Activated effector memory CD4-positive, alpha-beta T cell treated with anti-CD3 and anti-CD28 coated beads, Interleukin-2, amount 50 U/mL, for 16 hours (primary cell): Measurements from ENCODE around the gene OR2B2.
"Not testable (repeated sequence)": the region's sequence is repeated elsewhere in the genome, so short reads cannot be mapped to it uniquely, and the experiment has no call there.

Experiments
- DNase-seq: peaks from one replicate; pipeline ENCODE4 v3.0.0-alpha.2; 2020

Gene OR2B2

DNA sequence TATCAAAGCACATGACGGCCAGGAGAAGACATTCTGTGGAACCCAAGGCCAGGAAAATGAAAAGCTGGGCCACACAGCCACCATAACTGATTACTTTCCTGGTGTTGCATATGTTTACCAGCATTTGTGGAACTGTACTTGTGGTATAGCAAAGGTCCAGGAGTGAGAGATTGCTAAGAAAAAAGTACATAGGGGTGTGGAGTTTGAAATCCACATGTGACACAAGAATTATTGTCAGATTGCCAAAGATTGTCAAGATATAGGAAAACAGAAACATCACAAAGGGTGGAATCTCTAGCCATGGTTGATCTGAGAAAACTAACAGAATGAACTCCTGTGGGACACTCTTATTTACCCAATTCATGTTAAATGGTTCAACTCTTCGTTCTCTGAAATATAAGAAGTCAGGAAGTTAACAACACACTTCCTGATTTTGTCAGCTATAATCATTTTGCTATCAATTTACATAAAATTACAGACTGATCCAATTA lies at the start of gene OR2B2:
TSS of gene OR2B2 (minus strand) at position 441 of the 491 bp plus-strand sequence. CDS start at position 364, 77 bp downstream.
- no peak for DNase-seq

DNA sequence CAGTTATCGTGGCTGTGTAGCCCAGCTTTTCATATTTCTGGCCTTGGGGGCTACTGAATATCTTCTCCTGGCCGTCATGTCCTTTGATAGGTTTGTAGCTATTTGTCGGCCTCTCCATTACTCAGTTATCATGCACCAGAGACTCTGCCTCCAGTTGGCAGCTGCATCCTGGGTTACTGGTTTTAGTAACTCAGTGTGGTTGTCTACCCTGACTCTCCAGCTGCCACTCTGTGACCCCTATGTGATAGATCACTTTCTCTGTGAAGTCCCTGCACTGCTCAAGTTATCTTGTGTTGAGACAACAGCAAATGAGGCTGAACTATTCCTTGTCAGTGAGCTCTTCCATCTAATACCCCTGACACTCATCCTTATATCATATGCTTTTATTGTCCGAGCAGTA lies 45.3 kb upstream of the OR2B2 start:
- no peak for DNase-seq

DNA sequence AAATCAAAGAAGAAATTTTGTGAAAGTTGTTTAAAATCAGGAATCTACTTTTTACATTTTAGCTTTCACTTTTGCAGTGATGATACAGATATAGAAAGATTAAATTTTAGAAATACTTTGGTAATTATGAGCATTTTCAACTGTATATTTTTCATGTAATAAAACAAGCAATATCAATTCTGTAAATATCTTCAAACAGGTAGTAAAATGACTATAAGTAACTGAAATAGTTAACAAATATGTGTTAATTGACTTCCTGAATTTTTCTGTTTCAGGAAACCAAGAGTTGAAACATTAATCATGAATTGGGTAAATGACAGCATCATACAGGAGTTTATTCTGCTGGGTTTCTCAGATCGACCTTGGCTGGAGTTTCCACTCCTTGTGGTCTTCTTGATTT lies 44.7 kb upstream of the OR2B2 start, which contains the start of gene OR2B6:
TSS of gene OR2B6 (plus strand) at position 301 of the 400 bp plus-strand sequence. CDS start at position 301, 0 bp downstream.
- DNase-seq: no peak

DNA sequence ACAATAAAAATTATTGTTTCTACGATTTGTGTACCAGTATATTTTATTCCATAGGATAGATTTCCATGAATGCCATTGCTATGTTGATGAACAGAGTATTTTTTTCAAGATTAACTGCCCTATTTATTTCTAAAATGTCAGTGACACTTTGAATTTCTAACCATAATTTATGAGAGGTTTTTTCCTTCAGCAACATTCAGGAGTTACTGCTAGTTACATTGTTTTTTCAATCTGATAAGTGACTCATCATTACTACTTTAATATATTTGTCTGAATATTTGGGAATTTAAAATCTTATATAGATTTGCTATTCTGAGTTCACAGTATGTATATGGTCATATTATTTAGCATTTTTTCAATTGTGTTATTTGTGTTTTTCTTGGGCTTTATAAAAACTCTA lies 38.8 kb upstream of the OR2B2 start:
- no peak for DNase-seq

DNA sequence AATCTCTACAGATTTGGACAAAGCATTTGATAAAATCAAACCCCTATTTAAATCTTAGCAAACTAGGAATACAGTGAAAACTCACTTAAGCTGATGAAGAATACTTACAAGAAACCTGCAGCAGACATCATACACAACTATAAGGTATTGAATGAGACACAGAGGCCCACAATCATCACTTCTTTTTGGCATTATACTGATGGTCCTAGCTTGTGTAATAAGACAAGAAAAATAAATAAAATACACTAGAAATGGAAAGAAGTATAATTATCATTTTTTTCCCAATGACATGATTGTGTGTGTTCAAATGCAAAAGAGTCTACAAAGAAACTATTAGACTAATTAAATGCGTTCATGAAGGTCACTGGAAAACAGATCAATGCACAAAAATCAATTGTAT lies 36.0 kb upstream of the OR2B2 start:
- DNase-seq: no peak

DNA sequence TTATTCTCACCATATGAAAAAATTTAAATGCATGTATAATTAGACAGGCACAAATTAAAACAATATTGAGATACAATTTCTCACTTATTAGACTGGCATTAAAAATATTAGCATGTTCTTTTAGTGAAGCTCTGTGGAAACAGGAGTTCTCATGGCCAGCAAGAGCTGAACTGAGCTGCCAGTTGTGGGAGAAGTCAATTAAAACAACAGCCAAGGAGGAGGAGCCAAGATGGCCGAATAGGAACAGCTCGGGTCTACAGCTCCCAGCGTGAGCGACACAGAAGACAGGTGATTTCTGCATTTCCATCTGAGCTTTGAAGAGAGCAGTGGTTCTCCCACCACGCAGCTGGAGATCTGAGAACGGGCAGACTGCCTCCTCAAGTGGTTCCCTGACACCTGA lies 30.9 kb upstream of the OR2B2 start:
- DNase-seq: not testable (repeated sequence)

DNA sequence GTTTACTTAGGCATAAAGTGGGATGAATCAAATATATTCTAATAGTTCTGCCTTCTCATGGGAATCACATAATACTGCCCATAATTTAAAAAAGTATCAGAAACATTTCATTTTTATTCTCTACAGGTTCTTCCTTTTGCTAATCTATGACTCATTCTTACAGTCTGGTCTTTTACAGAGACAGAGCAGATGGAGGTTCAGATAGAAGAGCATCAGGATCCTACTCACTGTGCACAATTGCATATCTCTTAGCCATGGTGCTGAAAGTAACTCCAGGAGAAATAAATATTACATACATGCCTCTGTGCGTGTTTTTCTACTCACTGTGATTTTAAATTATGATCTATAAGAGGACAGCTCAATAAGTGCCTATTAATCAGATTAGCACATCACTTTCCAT lies 28.6 kb upstream of the OR2B2 start:
- no peak for DNase-seq

DNA sequence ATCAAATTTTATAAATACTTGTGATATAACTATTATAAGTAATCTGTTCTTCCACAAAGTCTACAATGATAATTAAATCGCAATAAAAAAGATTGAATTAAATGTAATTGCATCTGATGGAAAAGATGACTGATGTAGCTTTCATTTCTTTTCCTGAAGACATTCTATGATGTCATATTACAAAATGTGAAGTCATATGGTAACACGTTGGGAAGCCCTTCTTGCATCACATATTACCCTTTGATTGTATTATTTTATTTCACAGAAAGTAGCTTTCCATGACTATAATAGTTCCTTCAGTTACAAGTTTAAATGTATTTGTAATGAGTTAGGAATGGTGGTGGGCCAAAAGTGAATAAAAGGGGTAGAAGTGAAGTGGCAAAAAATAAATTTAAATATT lies 19.0 kb upstream of the OR2B2 start:
- DNase-seq: no peak

DNA sequence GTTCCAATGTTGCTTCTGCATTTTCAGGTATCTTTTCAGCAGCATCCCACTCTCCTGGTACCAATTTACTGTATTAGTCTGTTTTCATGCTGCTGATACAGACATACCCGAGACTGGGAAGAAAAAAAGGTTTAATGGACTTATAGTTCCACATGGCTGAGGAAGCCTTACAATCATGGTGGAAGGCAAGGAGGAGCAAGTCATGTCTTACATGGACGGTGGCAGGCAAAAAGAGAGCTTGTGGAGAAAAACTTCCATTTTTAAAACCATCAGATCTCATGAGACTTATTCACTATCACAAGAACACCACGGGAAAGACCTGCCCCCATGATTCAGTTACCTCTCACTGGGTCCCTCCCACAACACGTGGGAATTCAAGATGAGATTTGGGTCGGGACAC lies 17.7 kb upstream of the OR2B2 start:
- not testable (repeated sequence) for DNase-seq

DNA sequence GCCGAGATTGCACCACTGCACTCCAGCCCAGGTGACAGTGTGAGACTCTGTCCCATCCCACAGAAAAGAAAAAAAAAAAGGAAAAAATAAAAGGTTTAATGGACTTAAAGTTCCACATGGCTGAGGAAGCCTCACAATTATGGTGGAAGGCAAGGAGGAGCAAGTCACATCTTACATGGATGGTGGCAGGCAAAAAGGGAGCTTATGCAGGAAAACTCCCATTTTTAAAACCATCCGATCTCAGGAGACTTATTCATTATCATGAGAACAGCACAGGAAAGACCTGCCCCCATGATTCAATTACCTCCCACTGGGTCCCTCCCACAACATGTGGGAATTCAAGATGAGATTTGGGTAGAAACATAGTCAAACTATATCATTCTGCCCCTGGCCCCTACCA lies 15.8 kb upstream of the OR2B2 start:
- DNase-seq: not testable (repeated sequence)

DNA sequence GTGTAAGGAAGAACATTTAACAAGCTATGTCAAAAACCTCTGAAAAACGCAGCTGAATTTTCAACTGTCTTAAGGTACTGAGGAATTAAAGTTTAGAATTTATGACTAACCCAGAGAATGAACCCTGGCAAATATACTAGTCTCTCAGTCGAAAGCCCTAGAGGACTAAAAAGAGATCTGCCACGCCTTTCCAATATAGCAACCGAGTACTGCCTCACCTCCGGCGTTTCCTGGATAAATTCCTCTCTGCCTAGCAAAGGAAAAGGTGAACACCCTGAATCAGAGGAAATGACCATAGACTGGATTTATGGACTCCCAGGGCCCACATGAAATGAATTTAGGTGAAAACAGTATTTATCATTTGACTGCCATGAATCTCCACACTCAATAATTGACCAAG lies 12.0 kb upstream of the OR2B2 start:
- no peak for DNase-seq

DNA sequence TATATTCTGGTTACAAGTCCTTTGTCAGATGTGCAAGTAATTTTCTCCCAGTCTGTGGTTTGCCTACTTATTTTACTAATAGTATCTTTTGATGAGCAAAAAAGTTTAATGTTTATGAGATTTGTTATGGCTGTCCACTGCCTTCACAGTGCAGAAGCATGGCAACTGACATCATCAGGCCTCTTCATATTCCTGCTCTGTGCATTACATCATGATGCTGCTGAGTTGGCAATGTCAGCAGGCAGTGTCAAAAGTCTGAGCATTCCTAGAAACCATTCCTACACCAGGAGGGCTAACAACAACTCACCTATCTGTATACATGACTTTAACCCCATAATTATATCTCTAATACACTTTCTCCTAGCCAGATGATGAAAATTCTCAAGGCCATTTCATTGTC lies 10.8 kb upstream of the OR2B2 start:
- no peak for DNase-seq

DNA sequence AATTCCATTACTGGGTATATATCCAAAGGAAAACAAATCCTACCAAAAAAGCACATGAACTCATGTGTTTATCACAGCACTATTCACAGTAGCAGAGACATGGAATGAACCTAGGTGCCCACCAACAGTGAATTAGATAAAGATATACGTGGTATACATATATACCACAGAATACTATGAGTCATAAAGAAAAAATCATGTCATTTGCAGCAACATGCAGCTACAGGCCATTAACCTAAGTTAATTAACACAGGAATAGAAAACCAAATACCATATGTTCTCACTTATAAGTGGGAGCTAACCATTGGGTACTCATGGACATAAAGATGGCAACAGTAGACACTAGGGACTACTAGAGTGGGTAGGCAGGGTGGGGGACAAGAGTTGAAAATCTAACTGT lies 4.2 kb downstream of the OR2B2 start:
- no peak for DNase-seq

DNA sequence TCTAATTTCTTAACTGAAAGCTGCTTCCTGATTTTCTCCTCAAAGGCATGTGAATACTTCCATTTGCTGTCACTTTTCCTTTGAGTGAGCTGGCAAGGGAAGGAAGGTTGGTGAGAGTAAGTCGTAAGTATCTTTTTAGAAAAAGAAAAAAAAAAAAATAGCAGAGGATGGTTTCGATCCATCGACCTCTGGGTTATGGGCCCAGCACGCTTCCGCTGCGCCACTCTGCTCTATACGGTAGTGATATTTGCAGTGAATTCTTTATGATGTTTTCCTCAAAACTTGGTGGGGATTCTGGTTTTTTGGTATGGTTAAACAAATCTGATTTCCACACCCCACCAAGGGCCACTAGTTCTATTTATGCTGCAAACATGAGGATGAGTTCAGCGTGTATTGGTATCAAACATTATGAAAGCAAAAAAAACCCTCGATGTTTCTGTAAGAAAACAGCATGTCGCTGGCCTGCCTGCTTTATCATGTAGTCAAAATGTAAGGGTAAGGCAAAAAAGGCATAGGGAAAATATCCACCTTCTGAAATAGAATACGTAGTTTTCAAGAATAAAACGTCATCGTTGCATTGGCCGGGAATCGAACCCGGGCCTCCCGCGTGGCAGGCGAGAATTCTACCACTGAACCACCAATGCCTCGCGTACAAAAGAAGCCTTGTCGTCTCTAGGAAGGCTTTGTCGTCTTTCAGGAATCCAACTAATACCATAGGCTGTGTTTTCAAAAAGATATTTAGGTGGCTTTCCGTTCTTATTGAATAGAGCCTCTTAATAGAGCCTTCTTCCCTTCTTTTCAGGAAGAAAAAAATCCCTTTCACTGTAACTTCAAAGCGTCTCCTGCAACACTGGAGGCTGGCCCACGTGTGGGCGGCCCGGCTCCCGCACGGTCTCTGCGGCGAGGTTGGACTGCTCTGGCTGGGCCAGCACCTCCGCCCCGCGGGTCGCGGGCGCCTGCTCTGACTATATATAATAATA lies 9.6 kb downstream of the OR2B2 start:
- DNase-seq: peak; percentile 95

DNA sequence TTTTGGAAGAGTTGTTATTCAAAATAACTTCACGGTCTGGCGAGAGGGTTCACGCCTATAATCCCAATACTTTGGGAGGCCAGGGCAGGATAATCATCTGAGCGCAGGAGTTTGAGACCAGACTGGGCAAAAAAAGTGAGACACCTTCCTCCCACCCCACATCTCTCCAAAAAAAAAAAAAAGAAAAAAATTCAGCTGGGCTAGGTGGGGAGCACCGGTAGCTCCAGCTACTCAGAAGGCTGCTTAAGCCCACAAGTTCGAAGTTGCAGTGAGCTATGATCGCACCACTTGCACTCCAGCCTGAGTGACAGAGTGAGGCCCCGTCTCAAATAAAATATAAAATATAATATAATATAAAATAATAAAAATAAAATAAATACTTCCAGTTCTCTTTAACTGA lies 10.4 kb downstream of the OR2B2 start:
- no peak for DNase-seq

DNA sequence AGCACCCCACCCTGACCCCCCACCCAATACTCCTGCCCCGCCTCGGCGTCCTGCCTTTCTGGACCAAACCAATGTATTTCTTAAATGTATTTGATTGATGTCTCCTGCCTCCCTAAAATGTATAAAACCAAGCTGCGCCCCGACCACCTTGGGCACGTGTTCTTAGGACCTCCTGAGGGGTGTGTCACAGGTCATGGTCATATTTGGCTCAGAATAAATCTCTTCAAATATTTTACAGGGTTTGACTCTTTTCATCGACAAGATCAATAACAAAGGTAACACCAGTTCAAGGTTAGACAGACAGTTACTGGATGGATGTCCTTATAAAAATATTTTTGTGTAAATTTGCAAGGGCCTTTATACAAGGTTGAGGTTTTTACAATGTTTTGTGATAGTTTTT lies 12.0 kb downstream of the OR2B2 start:
- DNase-seq: not testable (repeated sequence)

DNA sequence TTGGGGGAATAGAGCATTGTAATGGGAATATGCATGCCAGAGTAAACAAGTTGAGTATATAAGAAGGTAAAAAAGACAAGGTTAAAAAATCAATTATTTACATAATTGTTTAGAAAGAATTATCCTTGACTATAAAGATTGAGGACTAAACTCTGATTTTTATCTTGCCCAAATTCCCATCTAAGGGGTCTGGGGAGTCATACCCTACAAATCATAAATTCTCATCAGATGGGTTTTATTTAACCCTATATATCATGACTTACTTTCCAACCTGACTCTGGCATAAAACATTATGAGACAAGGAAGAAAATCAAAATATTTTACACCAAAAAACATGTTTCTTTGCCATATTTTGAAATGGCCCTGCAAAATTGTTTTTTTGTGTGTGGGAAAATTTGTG lies 12.7 kb downstream of the OR2B2 start:
- DNase-seq: no peak

DNA sequence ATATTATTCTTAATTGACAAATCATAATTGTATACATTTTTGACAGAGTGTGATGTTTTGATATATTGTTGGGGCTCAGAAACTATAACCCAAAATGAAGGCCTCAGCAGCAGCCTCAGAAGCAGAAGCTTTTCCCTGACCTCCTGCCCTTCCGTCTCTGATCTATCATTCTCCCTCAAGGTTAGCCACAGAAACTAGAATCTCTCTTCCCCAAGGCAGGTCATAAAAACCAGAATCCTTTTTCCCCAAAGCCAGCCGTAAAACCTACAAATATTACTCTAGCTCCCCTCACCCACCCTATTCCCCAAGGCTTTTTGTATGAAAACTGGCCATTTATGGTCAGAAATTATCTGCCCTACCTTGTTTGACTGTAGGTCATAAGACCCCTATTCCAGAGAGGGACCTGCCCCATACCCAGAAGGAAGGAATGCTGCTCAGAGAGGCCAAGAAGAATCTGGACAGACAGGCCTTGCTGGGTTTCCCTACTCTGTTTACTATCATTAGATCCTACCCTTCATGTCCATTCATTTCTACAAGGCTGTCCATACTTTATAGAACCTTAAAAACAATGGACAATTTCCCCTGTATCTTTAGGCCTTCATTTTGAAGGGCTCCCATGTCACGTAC lies 14.5 kb downstream of the OR2B2 start:
- DNase-seq: no peak

DNA sequence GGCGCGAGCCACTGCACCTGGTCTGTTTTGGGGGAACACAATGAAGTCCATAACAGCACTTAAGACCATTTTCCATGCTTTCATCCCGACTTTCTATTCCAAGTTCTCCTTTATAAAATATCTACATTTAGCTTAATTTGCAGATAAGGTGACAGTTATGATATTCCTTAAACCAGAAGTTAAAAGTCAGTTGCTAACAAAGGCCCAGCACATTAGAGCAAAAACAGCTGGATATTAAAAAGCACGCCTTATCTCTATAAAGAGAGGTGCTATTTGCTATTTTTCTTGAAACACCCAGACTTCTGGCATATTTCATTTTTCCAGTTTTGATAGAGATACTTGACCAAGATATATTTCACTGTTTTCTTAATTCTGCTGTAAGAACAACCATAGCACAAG lies 15.8 kb downstream of the OR2B2 start:
- no peak for DNase-seq

DNA sequence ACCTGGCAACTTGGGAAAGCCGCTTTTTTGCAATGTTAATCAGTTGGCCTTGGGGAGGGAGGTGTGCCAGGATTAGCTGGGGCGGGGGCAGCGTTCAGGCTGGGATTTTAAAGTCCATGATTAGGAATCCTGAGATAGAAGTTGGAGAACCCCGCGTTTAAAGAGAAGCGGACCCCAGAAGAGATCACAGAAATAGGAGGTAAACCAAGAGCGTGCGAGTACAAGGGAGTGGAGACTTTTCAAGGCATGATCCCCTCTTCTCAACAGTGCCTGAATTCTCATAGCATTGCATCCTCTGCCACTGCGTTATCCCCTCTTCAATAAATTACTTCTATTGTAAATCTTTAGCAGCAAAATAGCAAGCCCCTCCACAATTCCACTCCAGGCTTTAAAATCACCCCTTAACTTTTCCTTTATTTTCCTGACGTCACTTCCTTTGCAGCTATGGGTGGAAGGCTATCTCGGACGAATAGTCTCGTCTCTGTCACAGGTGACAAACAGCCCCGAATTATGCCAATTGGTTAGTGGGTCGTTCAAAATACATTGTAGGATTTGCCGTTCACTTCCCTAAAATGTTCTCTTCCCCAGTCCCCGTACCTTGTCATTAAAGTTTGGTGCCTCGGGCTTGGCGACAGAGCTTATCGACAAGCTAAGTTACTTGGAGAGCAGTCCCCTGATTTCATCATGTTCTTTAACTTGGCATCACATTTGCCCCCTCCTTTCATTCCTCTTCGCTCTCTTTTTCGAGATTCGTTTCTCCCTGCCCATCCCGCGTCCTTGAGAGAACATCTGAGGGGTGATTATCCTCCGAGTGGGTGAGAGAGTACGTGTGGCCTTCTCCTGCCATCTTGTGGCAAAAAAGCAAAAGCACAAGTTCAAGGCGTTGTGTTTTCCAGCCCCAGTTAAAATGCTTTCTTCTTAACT lies 17.1 kb downstream of the OR2B2 start:
- peak; percentile 84 for DNase-seq

DNA sequence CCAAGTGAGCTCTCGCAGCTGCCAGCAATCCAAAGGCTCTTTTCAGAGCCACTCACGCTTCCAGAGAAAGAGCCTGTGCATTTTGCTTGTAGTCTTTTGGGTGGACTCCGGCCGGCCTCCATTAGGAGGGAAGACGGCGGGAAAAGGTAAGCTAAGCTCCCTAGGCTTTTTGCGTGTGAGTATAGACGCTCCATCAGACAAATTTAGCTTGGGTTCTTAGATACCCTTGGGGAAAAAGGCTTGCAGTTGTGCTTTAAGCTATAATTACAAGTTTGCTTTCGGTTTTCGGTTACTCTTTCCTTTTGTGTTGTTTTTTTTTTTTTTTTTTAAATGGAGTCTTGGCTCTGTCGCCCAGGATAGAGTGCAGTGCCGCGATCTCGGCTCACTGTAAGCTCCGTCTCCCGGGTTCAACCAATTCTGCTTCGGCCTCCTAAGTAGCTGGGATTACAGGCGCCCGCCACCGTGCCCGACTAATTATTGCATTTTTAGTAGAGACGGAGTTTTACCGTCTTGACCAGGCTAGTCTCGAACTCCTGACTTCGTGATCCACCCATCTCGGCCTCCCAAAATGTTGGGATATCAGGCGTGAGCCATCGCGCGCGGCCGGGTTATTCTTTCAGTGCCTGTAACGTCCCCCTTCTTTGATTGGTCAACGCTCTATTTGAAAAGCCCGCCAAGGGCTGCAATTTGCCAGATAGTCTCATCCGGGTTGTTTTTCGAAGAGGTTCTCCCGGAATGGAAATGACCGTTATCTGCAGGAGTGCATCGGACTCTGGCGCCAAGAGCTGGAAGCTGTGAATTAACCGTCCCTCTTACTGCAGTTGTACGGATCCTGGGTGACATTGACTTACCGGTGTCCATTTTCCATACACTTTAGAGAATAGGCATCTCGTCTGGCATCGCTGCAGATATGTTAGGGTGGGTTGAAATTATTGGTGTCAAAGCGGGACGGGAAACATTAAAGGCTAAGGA lies 18.1 kb downstream of the OR2B2 start:
- peak; percentile 91 for DNase-seq
